HuH-7 (cell line): ENCODE measurements around the gene TRIM47.
A peak's percentile ranks its signal among the peaks of the same experiment; 100 is the strongest.
"Not testable (repeated sequence)": the region's sequence is repeated elsewhere in the genome, so short reads cannot be mapped to it uniquely, and the experiment has no call there.

ENCODE experiments used
- DNase-seq: peaks from one replicate; pipeline ENCODE4 v3.0.0; 2011; ENCODE audit warnings: low spot score

TRIM47 gene

DNA sequence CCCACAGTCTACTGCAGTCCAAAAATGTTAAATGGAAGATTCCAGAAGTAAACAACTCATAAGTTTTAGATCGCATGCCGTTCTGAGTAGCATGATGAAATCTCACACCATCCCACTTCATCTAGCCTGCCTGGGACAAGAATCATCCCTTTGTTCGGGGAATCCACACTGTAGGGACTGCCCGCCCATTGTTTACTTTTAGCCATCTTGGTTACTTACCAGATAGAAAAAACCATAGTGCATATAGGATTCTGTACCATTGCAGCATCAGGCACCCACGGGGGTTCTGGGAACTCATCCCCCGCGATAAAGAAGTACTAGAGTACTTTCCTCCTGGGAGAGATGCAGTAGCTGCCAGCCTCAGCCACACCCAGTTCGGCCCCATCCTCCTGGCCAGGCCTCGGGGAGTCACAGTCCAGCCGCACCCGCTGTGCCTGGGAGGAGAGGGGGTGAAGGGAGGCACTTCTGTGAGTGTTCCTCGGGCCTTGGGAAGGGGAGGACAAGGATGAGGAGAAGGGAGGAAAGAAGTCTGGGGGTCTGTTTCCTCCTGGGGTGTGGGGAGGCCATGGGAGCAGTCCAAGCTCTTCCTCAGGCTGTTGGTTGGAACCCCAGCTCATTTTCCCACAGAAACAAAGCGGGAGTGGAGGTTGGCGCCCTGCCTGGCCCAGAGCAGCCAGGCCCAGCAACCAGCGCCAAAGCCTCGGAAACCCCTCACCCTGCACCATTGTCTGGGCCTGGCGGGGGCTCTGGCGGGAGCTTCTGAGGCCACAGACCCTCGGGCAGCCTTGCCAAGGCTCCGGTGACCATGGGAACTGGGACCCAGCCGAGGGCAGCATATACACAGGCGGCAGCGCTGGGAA lies 8.9 kb downstream of the TRIM47 start:
- peak; percentile 68 for DNase-seq

DNA sequence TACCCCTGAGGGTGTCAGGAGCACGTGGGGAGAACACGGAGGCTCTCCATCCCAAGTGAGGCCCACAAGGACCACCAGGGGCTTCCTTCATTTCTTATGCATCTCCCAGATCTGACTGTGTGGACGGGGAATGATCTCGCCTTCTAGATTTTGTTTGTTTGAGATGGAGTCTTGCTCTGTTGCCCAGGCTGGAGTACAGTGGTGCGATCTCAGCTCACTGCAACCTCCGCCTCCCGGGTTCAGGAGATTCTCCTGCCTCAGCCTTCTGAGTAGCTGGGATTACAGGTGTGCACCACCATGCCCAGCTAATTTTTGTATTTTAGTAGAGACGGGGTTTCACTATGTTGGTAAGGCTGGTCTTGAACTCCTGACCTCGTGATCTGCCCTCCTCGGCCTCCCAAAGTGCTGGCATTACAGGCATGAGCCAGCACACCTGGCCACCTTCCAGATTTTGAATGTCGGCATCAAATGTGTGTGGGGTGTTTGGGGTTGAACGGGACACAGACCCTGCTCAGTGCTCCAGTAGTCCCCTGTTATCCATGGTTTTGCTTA lies 9.6 kb downstream of the TRIM47 start:
- not testable (repeated sequence) for DNase-seq

DNA sequence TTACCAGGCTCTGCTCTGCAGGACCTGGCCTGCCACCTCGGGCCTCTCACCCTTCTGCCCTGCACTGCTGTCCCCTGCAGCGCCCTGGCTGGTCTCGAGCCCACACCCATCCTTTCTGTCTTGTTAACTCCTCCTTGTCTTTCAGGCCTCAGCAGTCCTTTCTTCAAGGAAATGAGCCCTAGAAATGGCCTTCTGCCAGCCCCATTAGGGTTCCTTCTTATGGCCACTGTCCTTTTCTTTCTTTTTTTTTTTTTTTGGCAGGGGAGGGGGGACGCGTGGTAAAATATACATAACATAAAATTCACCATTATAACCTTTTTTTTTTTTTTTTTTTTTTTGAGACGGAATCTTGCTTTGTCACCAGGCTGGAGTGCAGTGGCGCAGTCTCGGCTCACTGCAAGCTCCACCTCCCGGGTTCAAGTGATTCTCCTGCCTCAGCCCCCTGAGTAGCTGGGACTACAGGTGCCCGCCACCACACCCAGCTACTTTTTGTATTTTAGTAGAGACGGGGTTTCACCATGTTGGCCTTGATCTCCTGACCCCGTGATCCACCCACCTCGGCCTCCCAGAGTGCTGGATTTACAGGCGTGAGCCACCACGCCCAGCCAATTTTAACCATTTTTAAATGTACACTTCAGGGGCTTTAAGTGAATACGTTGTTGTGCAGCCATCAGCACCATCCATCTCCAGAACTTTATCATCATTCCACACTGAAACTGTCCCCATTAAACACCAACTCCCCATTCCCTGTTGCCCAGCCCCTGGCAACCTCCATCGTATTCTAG lies 12.8 kb downstream of the TRIM47 start:
- not testable (repeated sequence) for DNase-seq

DNA sequence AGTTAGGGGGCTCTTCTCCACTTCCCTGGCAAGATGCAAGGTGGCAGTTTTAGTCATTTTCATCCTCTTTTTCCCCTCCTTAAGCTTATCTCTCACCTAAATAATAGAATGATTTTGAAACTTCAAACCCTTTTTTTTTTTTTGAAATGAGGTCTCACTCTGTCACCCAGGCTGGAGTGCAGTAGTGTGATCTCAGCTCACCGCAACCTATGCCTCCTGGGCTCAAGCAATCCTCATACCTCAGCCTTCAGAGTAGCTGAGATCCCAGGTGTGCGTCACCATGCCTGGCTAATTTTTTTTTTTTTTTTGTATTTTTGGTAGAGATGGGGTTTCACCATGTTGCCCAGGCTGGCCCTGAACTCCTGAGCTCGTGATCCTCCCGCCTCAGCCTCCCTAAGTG lies 13.5 kb downstream of the TRIM47 start:
- DNase-seq: not testable (repeated sequence)

DNA sequence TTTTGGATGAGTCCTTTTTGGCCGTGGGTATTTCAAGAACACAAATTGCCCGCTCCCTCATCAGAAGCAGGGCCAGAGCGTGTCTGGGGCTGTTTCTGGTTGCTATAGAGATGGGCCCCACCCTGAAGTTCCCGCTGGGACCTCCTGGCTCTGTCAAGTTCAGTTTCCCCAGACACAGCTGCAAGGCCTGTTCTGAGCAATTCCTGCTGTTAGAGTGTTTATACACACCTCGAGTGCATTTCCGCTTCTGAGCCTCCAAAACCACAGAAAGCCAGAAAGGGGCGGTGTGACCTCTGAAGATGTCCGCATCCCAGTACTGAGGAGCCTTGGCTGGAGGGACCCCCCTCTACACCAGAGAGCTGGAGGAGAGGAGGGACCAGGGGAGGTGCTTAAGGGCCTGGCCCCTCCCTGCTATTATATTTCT lies 13.9 kb downstream of the TRIM47 start:
- no peak for DNase-seq

DNA sequence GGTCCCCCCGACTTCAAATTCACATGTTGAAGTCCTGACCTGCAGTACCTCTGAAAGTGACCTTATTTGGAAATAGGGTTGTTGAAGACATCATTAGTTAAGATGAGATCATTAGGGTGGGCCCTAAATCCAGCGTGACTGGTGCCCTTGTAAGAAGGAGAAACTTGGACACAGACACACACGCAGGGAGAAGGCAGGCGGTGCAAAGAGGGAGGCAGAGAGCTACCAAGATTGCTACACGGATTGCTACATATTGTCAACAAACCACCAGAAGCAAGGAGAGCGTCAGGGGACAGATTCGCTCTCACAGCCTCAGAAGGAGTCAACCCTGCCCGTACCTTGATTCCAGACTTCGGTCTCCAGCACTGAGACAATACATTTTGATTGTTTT lies 16.5 kb downstream of the TRIM47 start:
- no peak for DNase-seq

DNA sequence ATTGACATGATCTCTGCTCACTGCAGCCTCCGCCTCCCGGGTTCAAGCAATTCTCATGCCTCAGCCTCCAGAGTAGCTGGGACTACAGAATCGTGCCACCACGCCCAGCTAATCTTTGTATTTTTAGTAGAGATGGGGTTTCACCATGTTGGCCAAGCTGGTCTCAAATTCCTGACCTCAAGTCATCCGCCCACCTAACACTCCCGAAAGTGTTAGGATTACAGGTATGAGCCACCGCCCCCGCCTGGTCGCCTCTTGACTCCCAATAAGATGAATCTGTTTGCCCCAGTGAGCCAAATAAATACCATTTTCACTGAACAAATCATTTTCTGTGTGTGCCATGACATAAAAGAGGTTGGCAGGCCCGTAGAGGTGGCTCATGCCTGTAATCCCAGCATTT lies 19.0 kb downstream of the TRIM47 start:
- DNase-seq: not testable (repeated sequence)

DNA sequence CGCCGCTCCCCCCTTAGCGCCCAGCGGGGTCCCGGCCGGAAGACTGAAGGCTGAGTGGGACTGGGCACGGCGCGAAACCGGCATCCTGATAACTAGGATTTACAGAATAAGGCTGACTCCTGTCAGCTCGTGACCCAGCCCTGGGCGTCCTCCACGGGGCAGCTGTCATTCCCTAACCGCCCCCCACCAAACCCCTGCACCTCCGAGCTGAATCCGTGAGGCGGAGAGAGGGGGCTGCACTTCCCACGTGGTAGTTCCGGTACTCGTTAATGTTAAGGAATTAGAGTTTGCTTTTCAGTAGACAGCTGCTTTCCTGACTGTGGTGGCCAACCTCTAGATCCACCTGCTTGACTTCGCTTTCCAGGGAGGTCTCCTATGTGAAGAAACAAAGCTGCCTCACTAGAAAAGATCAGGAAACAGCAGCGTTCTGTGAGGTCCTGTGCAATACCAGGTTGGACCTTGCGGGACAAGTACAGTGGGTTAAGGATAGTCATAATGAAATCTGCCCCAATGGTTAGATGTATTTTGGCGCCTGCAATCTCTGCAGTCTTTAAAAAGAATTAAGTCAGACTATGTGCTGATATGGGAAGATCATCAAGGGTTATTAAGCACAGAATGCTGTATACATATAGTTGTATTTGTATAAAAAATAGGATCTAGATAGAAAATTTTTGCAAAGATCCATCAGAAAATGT lies 22.2 kb downstream of the TRIM47 start:
- DNase-seq: peak; percentile 70

DNA sequence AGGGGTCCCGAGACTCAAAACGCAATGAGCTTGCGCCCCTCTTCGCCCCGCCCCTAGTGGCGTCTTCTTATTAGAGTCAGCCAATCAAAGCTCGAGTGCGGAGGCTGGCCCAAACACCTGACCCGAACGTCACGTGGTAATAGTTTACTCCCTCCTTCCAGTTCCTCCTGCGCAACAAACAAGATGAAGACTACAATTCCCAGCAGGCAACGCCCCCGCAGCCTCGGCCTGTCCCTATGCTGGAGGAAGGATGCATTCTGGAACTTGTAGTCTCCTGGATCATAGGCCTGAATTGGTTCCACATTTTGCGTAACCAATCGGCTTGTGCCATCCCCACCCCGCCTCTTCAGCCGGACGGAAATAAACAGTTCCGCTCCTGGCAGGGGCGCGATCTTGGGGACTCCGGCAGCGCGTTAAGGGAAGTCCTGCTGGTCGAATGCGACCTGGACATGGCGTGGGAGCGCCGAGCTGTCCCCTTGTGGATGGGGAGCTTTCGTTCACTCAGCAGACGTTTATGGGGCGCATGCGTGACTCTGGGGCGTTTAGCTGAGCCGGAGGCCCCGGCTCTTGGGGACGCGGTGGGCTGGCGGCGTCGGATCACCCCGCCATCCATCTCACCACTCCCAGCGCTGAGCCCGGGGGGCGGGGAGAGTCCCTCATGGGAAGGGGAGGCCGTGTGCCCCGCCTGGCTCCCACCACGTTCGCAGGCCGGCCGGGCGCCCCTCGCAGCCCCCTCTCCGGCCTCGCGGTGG lies 22.9 kb downstream of the TRIM47 start, which contains the start of gene WBP2:
TSS of gene WBP2 (minus strand) at position 26 of the 752 bp plus-strand sequence. CDS start 38 bp downstream, outside the sequence.
- DNase-seq: peak; percentile 99

DNA sequence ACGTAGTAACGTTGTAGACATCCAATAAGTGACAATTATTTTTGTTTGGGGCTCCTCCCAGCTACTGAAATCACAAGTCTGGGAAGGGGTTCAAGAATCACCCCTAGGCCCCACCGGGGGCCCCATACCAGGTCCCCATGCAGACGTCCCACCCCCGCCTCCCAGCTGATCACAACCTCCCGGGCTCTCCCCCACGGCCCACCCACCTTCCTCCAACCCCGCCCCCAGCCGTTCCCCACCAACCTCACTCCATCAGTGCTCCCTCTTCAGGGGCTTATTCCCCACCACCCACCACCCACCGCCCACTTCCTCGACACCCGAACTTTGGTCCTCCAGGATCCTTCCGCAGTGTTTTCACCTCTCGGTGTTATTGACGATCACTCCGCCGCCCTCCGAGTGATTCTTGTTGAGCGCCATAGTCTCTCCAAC lies 23.5 kb downstream of the TRIM47 start:
- DNase-seq: peak; percentile 76

DNA sequence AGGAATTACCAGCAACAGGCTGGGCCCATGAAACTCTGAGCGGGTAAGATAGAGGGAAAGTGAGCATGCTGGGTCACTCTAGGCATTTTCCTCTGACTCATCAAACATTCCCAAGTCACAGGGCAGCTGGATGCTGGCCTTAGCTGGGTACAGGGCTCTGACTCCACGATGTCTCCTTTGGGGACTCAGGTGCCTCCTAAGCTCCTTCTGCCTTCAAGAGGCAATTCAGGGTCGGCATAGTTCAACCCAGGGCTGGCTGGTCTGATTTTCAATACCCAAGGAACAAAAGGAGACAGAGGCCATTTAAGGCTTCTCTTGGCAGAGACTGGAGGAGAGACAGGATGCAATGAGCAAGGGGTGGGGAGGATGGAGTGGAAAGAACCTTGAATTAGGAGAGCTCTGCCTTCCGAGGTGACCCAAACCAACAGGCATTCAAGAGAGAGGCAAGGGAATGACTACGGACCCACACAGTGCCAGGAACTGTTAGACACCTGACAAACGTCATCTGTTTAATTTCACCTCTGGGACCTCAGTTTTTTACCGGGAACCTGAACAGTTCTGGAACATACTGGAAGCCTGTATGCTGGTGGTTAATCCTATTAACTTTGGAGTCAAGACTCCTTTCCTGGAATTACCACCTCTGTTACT lies 24.2 kb downstream of the TRIM47 start:
- DNase-seq: no peak

DNA sequence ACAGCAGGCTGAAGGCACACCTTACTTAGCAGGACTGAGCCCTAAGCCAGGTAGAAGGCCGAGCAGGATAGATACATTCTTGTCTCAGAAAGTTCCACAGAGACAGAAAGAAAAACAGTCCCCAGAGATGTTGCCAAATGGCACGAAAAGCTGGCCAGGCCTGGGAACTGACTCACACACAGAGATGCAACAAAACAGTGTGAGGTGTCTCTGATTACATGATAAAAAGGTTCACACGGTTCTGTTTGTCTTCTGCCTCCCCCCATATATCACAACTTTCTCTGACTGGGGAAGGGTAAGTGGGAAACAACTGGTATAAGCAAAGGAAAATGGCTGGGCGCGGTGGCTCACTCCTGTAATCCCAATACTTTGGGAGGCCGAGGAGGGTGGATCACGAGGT lies 24.9 kb downstream of the TRIM47 start:
- no peak for DNase-seq

DNA sequence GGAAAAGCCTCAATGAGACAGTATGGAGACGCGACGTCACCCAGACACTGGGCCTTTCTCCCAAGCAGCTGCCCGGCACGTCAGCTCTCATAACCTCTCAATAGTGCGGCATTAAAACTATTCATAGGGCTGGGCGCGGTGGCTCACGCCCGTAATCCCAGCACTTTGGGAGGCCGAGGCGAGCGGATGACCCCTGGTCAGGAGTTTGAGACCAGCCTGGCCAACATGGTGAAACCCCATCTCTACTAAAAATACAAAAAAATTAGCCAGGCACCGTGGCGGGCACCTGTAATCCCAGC lies 26.7 kb downstream of the TRIM47 start:
- DNase-seq: not testable (repeated sequence)

DNA sequence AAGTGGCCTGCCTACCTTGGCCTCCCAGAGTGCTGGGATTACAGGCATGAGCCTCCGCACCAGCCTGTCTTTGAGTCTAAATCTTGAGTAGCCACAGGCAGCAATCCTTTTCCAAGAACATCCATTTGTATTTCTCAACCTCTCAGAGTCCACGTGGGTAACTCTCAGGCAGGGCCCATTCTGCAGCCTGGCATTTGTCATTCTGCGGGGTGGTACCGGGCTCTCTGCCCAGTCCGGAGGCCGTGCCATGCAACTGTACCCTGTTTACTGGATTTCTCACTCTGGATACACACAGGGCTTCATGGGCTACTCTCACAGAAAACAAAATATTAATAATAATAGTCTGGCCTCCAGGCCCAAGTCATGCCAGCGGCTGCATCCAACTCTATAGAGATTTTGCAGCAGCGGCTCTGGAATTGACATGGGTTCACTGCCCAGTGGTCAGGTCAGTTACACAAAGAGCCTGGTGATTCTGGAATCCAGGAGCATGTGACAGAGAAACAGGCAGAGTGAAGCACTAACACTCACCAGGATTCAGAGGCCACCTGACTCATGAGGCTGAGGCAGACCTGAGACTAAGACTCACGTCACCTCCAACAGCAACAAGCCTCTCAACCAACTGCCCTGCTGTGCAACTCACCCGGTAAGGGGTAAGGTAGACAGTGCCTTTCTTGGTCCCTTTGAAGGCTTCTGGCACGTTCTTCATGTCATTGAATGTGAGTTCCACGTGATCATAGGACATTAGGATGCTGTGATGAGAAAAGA lies 27.3 kb downstream of the TRIM47 start:
- no peak for DNase-seq

DNA sequence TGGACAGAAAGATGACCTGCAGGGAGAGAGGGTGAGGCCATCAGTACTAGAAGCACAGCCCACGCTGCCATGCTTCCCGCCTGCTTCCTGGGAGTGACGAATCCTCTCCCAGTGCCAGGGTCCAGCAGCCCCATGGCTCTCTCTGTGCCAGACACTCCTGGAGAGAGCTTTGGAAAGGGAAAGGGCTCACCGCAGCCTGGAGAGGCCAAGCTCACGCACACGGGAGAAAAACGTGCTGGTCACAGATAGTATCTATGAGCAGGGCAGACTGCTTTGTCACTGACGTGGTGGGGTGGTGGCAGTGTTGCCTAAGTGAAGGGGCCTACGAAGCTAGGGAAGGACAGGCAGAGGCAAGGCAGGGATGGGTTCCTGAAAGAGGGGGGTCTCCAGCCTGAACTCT lies 28.7 kb downstream of the TRIM47 start:
- no peak for DNase-seq

DNA sequence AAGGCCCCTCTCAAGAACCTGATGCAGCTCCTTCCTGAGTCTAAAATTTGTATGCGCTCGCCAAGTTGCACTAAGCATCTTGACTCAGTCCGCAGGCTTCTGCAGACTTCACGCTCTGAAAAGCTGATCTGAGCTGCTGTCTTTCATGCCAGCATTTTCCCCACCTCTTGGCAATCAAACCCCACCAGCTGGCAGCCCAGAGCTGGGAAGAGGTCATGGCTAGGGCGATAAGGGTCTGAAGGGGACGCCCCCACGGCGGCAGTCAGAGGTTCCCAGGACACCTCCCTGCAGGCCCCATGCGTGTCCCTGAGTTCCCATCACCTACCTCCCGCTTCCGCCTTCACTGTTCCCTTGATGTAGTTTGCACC lies 29.1 kb downstream of the TRIM47 start:
- DNase-seq: no peak

DNA sequence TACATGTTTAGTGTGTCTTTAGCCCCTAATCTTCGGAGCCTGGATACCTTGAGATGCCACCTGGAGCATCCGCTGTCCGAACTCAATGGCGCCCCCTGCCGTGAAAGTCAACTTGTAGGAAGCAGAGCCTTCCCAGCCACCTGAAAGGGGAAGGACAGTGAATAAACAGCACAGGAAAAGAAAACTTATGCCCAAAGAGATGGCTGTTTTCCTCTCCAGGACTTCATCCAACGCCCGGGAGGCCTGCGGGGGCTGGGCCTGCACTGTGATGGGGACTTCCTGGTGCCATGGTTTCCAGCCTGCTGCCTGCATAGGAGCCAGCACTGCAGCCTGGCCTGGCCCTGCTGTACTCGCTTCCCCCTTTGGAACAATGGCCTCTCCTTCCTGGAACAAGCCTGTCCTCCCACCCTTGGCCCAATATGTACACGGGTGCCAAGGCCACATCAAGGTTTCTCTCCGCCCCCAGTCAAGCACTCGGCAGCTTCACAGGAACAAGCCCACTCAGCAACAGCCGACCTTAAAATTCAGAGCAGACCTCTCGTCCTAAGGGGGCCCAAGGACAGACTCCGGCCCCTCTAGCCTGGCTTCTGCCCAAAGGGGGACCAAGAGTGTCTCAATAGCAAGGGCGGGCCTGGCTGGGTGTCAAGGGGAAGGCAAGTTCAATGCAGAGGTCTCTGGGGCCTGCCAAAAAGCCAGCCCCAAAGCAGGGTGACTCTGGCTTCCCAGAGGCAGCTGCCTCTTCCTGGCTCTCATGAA lies 29.7 kb downstream of the TRIM47 start:
- peak; percentile 73 for DNase-seq

DNA sequence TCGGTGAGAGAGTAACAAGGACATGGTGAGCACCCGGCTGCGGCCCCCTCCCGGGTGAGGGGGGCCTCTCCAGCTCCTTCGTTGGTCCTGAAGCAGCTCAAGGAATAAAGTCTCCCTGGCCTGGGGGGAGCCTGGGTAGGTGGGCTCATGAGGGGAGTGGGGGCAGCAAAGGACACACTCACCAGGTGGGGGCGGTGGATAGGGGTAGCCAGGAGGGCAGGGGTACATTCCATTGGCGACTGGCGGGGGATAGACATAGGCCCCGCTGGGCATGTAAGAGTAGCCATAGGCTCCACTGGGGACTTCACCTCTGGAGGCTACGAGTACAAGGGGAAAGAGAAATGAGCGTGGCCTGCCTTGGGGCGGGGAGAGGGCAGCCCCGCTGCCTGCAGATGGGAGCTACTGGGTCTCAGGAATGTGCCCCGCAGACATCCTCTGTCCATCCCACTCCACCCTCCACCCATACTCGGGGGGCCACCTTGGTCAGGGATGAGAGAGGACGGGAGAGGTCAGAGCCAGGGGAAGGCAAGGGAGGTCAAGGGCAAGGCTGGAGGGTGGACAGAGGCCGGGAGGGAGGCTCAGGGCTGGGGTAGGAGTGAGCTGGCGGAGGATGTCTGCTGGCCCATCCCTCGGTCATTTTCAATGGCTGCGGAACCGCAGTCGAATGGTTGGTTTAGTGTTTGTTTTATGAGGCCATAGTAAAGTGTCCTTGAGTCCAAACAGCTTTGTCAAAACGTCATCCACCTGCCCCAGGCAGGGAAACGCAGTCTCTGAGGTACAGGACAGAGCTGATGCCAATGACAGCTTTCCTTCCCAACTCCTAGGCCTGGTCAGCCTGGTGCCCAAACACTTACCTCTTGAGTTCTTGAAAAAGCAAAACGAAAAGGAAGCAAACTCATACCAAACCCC lies 30.5 kb downstream of the TRIM47 start:
- DNase-seq: no peak
